Stimulated activated CD8-positive, alpha-beta memory T cell treated with anti-CD3 and anti-CD28 coated beads, Interleukin-7, amount 100 ng/mL, for 24 hours (primary cell): ENCODE measurements around the gene MLLT1.
"Not testable (repeated sequence)": the region's sequence is repeated elsewhere in the genome, so short reads cannot be mapped to it uniquely, and the experiment has no call there.

Experiments
- DNase-seq: peaks from one replicate; pipeline ENCODE4 v3.0.0-alpha.2; 2020; ENCODE audit warnings: low read depth

The MLLT1 gene, protein sequence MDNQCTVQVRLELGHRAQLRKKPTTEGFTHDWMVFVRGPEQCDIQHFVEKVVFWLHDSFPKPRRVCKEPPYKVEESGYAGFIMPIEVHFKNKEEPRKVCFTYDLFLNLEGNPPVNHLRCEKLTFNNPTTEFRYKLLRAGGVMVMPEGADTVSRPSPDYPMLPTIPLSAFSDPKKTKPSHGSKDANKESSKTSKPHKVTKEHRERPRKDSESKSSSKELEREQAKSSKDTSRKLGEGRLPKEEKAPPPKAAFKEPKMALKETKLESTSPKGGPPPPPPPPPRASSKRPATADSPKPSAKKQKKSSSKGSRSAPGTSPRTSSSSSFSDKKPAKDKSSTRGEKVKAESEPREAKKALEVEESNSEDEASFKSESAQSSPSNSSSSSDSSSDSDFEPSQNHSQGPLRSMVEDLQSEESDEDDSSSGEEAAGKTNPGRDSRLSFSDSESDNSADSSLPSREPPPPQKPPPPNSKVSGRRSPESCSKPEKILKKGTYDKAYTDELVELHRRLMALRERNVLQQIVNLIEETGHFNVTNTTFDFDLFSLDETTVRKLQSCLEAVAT

DNA sequence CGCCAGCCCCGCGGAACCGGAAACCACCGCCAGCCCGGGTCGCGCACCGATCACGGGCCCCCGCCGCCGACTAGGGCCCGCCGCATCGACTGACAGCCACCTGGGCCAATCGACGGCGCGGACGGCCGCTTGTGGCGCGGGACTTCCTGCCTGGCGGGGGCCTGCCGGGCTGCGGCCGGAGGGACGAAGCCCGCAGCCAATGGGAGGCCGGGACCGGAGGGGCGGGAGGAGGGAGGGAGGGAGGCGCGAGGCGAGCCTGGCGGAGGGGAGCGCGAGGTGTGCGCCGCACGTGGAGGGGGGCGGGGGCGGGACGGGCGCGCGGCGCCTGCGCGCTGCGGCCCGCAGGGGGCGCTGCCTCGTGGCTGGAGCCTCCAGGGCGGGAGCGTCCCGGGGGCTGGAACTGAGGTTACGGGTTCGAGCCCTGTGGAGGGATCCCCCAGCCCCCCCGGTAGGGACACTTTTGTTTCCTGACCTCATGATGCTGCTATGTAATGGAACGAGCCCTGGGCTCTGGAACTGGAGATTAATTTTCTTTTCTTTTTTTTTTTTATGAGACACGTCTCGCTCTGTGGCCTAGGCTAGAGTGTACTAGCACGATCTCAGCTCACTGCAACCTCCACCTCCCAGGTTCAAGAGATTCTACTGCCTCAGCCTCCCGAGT lies at the start of gene MLLT1:
Gene MLLT1 (minus strand): TSS at position 45 of the 661 bp plus-strand sequence. CDS start 191 bp downstream, outside the sequence.
- DNase-seq: peak; percentile 95

DNA sequence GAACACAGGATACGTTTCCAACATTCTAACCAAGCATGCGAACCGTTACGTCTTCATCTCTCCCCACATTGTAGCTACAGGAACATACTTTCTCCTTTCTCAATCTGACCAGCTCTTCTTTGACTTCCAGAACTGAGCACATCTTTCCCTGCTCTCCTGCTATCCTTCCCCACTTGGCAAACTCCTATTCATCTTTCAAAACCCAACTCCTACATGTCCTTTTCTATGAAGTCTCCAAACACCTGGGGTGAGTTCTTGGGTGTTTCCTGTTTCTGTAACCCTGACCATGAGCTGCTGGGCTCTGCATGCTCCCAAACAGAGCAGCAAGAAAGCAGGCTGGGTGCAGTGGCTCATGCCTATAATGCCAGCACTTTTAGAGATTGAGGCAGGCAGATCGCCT lies 47.0 kb upstream of the MLLT1 start:
- no peak for DNase-seq

DNA sequence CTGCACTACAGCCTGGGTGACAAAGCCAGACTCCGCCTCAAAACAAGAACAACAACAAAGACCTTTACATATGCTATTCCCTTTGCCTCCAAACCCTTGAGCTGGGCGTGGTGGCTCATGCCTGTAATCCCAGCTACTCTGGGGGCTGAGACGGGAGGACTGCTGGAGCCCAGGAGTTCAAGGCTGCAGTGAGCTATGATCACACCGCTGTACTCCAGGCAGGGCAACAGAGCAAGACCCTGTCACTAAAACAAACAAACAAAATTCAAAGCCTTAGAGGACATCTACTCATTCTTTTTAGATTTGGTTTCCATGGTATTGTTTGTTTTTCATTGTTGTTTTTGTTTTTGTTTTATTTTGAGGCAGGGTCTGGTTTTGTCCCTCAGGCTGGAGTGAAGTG lies 45.8 kb upstream of the MLLT1 start:
- no peak for DNase-seq

DNA sequence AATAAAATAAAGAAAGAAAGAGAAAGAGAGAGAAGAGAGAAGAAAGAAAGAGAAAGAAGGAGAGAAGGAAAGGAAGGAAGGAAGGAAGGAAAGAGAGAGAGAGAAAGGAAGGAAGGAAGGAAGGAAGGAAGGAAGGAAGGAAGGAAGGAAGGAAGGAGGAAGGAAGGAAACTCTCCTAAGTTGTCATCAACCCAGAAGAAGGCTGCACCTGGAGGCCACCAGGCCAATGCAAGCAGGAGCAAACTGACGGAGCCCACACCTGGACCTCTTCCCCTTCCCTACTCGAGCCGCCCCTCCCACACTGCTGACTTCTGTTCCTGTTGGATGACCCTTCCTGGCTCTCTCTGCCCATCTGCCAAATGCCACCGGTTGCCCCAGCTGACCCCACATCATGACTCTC lies 45.0 kb upstream of the MLLT1 start:
- no peak for DNase-seq

GRCh38 chr19:6322284-6322683 lies 42.5 kb upstream of the MLLT1 start:
- DNase-seq: no peak

- DNase-seq: no peak
Observed at GRCh38 chr19:6319376-6319775, 39.6 kb upstream of the MLLT1 start.

DNA sequence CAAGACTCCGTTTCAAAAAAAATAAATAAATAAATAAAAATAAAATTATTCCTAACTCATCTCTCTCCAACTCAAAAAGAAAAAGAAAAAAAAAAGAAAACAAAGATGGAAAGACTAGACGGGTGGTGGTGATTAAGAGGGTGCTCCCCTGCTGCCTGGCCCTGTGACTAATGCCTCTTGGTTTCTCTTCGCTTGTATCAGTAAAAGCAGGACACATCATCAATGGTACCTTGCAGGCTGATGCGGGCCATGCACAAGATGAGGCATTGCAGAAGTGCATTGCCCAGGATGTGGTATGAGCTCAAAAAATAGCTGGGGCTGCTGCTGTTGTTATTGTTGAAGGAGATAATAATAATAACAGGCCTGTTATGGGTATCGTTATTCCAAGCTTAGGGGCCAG lies 39.0 kb upstream of the MLLT1 start:
- DNase-seq: no peak

- not testable (repeated sequence) for DNase-seq
Observed at GRCh38 chr19:6315646-6316045, 35.9 kb upstream of the MLLT1 start.

GRCh38 chr19:6313398-6313969 lies 33.7 kb upstream of the MLLT1 start:
- DNase-seq: no peak

DNA sequence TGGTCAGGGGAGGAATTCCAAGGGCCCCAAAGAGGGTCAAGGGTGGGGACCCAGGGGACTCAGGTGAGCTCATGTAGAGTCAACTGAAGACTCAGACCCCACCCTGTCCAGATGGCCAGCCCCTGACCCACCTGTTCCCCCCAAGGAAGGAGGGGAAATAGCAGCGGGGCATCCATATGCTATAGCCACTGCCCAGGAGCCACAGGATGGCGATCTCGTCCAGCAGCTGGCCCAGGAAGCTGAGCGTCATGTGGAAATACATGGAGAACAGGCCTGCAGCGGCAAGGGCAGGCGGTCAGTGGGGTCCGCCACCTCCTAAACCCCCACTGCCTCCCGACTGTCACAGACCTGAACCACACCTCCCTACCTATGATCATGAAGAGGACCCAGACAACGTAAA lies 32.2 kb upstream of the MLLT1 start:
- no peak for DNase-seq

DNA sequence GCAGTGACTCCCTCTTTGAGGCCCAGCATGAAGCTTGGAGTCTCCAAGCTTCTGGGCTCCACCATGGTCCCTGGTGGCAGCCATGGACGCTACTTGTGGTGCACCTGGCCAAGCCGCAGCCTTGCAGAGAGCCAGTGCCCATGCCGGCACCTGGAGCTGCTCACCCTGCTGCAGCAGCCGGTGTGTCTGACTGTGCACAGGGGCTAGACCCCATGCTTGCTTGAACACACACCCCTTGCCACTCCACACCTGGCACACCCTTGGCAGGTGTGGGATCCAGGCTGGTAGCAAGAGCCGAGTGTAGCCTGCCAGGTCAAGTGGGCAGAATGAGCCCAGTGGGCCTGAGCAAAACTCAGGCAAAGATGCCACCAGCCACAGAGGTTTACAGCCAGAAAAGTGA lies 18.6 kb upstream of the MLLT1 start:
- DNase-seq: no peak

DNA sequence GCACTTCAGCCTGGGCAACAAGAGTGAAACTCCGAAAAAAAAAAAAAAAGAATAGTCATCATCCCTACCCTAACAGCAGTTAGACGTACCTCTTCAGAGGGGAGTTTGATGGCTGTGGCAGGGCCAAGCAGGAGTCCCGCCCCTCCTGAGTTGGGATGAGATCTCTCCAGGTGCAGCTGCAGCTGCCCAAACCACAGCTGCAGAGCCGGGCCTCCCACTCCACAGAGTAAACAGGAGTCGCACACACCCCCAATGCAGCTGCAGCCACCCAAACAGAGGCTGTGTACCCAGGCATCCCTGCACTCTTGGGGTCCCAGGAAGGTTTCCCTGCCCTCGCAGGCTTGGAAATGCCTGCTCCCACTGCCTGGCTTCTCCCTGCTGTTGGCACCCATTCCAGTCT lies 17.4 kb upstream of the MLLT1 start:
- DNase-seq: no peak

GRCh38 chr19:6292006-6292405 lies 12.2 kb upstream of the MLLT1 start:
- DNase-seq: no peak

- no peak for DNase-seq
Observed at GRCh38 chr19:6288737-6289136, 9.0 kb upstream of the MLLT1 start.

- DNase-seq: no peak
Observed at GRCh38 chr19:6287269-6287885, 7.6 kb upstream of the MLLT1 start.

DNA sequence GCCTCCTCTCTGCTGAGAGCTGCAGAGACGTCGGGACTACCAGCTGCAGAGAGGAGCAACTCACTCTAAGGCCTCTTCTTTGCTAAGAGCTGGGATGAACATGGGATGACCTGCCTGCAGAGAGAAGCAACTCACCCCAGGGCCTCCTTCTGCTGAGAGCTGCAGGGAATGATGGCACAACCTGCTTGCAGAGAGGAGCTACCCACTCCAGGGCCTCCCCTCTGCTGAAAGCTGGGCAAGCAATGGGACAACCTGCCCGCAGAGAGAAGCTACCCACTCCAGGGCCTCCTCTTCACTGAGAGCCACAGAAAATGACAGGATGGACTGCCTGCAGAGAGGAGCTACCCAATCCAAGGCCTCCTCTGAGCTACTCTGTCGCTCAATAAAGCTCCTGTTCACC lies 6.9 kb upstream of the MLLT1 start:
- no peak for DNase-seq

DNA sequence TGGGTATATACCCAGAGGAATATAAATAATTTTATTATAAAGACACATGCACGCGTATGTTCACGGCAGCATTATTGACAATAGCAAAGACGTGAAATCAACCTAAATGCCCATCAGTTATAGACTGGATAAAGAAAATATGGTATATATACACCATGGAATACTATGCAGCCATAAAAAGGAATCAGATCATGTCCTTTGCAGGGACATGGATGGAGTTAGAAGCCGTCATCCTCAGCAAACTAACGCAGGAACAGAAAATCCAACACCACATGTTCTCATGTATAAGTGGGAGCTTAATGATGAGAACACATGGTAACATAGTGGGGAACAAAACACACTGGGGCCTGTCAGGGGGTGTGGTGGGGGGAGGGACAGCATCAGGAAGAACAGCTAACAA lies 2.6 kb upstream of the MLLT1 start:
- DNase-seq: not testable (repeated sequence)

GRCh38 chr19:6279620-6279930 lies 200 bp downstream of the MLLT1 start:
- DNase-seq: no peak

DNA sequence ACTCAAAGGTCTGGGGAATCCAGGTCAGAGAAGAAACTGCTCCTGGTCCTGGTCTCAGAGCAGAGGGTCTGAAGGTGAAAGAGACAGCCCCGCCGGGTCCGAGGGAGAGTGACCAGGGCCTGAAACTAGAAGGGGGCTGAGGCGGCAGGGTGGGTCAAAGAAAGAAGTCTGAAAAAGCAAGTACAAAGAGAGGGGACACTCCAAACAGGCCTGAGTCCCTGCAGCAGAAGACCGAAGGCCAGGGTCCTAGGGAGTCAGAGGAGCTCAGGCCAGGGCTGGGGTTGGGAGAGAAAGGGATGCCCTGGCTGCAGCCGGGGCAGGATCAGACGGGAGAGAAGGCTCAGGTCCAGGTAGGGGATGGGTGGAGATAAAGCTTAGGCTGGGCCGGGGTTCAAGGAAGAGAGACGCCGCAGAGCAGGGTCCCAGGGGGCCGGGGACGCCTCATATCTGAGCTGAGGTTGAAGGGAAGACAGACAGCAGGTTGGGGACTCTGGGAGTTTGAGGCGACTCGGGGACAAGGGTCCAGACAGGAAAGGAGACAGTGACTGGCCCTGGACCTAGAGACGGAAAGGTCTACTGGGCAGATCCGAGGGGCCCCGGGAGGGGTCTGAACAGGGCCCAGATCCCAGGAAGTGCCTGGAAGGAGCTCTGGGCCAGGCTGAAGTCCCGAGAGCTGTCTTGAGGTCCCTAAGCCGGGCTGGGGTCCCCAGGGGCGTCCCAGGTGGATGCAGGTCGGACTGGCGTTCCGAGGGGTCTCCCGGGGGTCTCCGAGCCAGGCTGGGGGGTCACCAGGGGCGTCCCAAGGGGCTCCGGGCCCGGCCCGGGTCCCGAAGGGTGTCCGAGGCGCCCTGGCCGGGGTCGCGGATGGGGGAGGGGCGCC lies 795 bp downstream of the MLLT1 start:
- no peak for DNase-seq

GRCh38 chr19:6278051-6278450 lies 1.7 kb downstream of the MLLT1 start:
- no peak for DNase-seq

DNA sequence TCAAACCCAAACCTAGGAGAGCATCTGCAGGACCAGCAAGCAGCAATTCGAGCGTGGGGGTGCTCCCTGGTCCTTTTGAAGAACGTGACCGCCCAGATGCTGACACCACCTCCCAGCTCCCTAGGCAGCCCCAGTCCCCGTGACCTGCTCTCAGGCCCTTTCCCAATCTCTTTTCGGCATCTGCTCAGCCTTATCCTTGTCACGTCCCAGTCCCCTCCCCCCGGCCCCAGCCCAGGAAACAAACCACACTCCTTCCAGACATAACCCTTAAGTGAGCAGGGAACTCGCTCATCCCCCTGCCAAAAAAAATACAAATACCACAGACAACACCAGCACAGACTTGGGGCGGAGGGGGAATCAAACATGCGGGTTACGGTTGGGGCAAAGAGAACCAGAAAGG lies 3.3 kb downstream of the MLLT1 start:
- no peak for DNase-seq
